NB4 (cell line): ENCODE results near the gene PIGB.

Experiments
- DNase-seq: peaks from one replicate; pipeline ENCODE4 v3.0.0; 2010; ENCODE audit warnings: low read depth
- H3K4me3 ChIP-seq: one replicate; pipeline ENCODE4 v1.5.1; 2011; ENCODE audit warnings: mild to moderate bottlenecking, low read depth, low read length, moderate library complexity
- CTCF ChIP-seq: IDR thresholded peaks from one replicate; pipeline ENCODE4 v1.5.1; 2012; ENCODE audit warnings: low read depth, low read length
- MAX ChIP-seq: IDR thresholded peaks from 2 replicates; pipeline ENCODE4 v1.6.1; 2011; ENCODE audit warnings: low read depth, low read length
- MYC ChIP-seq: IDR thresholded peaks from 2 replicates; pipeline ENCODE4 v1.6.1; 2011; ENCODE audit warnings: low read depth, low read length
- POLR2A ChIP-seq: IDR thresholded peaks from 2 replicates; pipeline ENCODE4 v1.6.1; 2011; ENCODE audit warnings: mild to moderate bottlenecking; ENCODE audit not compliant: insufficient read length; ENCODE audit errors: extremely low read depth

The PIGB gene

GRCh38 chr15:55349282-55349681, 30.3 kb downstream of the PIGB start:
- TF ChIP-seq MYC = no peak
- no peak for TF ChIP-seq POLR2A
- no peak for TF ChIP-seq CTCF
- no peak for TF ChIP-seq MAX
- H3K4me3 ChIP-seq = no peak overlapping the region
- DNase-seq = no peak

GRCh38 chr15:55353025-55353424, 34.0 kb downstream of the PIGB start:
- TF ChIP-seq CTCF (no peak), MYC (no peak), MAX (no peak), POLR2A (no peak)

GRCh38 chr15:55356985-55357585, 38.1 kb downstream of the PIGB start:
- no peak for TF ChIP-seq CTCF
- no peak for TF ChIP-seq MAX
- no peak for TF ChIP-seq POLR2A
- TF ChIP-seq MYC = no peak
- no peak overlapping the region for H3K4me3 ChIP-seq
- DNase-seq = no peak

More at GRCh38 chr15:55353025-55353424, 34.0 kb downstream of the PIGB start:
- no peak overlapping the region for H3K4me3 ChIP-seq
- DNase-seq = no peak

- H3K4me3 ChIP-seq = no peak overlapping the region
- DNase-seq = no peak
- TF ChIP-seq CTCF (no peak), MYC (no peak), MAX (no peak), POLR2A (no peak)
These were observed 38.8 kb downstream of the PIGB start for GRCh38 chr15:55357774-55358173.

GRCh38 chr15:55358471-55358870, 39.4 kb downstream of the PIGB start:
- H3K4me3 ChIP-seq = no peak overlapping the region
- DNase-seq = no peak
- TF ChIP-seq CTCF (no peak), MAX (no peak), POLR2A (no peak), MYC (no peak)

- H3K4me3 ChIP-seq = no peak overlapping the region
- DNase-seq = no peak
- TF ChIP-seq MYC = no peak
- no peak for TF ChIP-seq CTCF
- TF ChIP-seq MAX = no peak
- no peak for TF ChIP-seq POLR2A
These were observed 41.2 kb downstream of the PIGB start for GRCh38 chr15:55360256-55360655.
